H1 (cell line): ENCODE data around the gene TRAF3. TPM values are rescaled to one million over a fixed set of nuclear protein-coding genes. Genes with fewer than 3 reads are reported as not detected.

Experiments used
- ATF3 ChIP-seq: IDR thresholded peaks from 2 replicates; pipeline ENCODE4 v1.6.1; 2011; ENCODE audit warnings: low read depth, mild to moderate bottlenecking, low read length; ENCODE audit not compliant: insufficient read depth
- CHD1 ChIP-seq: IDR thresholded peaks from 2 replicates; pipeline ENCODE4 v1.6.1; 2012; ENCODE audit warnings: low read depth, low read length, improper control_type of control experiment
- EZH2 ChIP-seq: fragments of 200-600 bp; sonication (generic); IDR thresholded peaks from 2 replicates; pipeline ENCODE4 v1.7.1; 2012; ENCODE audit warnings: low read depth, mild to moderate bottlenecking, moderate library complexity, low read length, inconsistent platforms; ENCODE audit not compliant: severe bottlenecking
- KDM5A ChIP-seq: fragments of 200-600 bp; IDR thresholded peaks from 2 replicates; pipeline ENCODE4 v1.7.1; 2012; ENCODE audit warnings: mild to moderate bottlenecking, low read length, inconsistent platforms, mixed read lengths
- PHF8 ChIP-seq: fragments of 200-600 bp; sonication (generic); conservative IDR thresholded peaks from 2 replicates; pipeline ENCODE4 v1.7.1; 2012; ENCODE audit warnings: low read depth, mild to moderate bottlenecking, inconsistent platforms, low read length, moderate library complexity
- SP4 ChIP-seq: IDR thresholded peaks from 2 replicates; pipeline ENCODE4 v1.6.1; 2012; ENCODE audit warnings: low read length, inconsistent platforms
- SRF ChIP-seq: IDR thresholded peaks from 2 replicates; pipeline ENCODE4 v1.6.1; 2011; ENCODE audit warnings: mild to moderate bottlenecking, low read depth, low read length, moderate library complexity
- TAF7 ChIP-seq: optimal IDR thresholded peaks from 2 replicates; pipeline ENCODE3; 2011; ENCODE audit warnings: low read depth, mild to moderate bottlenecking, inconsistent platforms, low read length, moderate library complexity, borderline replicate concordance
- polyA plus RNA-seq, 7 experiments: library from polyadenylated mRNA; depleted of rRNA in 3 of 7; stranded (reverse) in 5 of 7; unstranded in 2 of 7; fragments of >200 nt in 5 of 7; fragments of 200-250 nt in 2 of 7; gene quantifications; 1 replicate in 5 of 7; 2 replicates in 1 of 7; 4 replicates in 1 of 7; pipeline versions ENCODE4 v1.2.1 to v1.2.3, GENCODE V29; 2011 to 2013; ENCODE audit warnings: missing spikeins in 2 of 7, mixed read lengths in 2 of 7
- total RNA-seq: library from RNA; stranded (reverse); fragmentation: NEBNext Ultra II Directional; extraction: Animal tissue kit (Norgen Biotek cat#: 25700); gene quantifications from 2 replicates; pipeline ENCODE4 v1.2.1, GENCODE V29; 2021
- TF ChIP-seq, protein P1 (sequence below): fragments of 300-600 bp; sonication (generic); IDR thresholded peaks from 2 replicates; pipeline ENCODE4 v1.7.1; 2012; ENCODE audit warnings: low read length, moderate library complexity, mild to moderate bottlenecking, inconsistent platforms; ENCODE audit not compliant: insufficient replicate concordance
- TF ChIP-seq, protein P2 (sequence below): IDR thresholded peaks from 2 replicates; pipeline ENCODE4 v1.6.1; 2012; ENCODE audit warnings: inconsistent platforms

The TRAF3 gene
- total and polyA plus RNA-seq, 2 of the 8 experiments (the other 6 are each of a cell fraction or from before 2014, with no cell fraction given), result 5.8 to 12.1 TPM

DNA sequence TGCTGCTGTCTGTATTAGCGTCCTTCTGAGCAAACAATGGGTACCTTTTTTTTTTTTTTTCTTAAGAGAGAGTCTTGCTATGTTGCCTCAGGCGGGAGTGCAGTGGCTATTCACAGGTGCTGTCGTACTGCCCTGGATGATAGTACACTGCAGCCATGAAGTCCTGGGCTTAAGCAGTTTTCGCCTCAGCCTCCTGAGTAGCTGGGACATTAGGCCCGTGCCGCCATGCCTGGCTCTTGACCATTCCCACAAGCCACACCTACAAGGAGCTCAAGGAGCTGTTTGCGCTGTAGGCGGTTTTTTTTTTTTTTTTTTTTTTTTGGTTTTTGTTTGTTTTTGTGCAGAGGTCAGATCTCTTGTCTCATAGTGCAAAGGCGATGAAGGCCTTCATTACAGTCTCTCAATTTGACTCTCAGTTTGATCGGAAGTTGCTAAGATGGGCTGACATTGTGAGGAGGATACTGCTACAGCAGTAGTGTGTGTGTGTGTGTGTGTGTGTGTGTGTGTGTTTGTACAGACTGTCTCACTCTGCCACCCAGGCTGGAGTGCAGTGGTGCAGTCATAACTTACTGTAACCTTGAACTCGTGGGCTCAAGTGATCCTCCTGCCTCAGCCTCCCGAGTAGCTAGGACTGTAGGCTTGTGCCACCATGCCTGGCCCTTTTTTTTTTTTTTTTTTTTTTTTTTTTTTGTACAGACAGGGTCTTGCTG lies 34.2 kb downstream of the TRAF3 start (continued):
- TF ChIP-seq, protein P1, sequence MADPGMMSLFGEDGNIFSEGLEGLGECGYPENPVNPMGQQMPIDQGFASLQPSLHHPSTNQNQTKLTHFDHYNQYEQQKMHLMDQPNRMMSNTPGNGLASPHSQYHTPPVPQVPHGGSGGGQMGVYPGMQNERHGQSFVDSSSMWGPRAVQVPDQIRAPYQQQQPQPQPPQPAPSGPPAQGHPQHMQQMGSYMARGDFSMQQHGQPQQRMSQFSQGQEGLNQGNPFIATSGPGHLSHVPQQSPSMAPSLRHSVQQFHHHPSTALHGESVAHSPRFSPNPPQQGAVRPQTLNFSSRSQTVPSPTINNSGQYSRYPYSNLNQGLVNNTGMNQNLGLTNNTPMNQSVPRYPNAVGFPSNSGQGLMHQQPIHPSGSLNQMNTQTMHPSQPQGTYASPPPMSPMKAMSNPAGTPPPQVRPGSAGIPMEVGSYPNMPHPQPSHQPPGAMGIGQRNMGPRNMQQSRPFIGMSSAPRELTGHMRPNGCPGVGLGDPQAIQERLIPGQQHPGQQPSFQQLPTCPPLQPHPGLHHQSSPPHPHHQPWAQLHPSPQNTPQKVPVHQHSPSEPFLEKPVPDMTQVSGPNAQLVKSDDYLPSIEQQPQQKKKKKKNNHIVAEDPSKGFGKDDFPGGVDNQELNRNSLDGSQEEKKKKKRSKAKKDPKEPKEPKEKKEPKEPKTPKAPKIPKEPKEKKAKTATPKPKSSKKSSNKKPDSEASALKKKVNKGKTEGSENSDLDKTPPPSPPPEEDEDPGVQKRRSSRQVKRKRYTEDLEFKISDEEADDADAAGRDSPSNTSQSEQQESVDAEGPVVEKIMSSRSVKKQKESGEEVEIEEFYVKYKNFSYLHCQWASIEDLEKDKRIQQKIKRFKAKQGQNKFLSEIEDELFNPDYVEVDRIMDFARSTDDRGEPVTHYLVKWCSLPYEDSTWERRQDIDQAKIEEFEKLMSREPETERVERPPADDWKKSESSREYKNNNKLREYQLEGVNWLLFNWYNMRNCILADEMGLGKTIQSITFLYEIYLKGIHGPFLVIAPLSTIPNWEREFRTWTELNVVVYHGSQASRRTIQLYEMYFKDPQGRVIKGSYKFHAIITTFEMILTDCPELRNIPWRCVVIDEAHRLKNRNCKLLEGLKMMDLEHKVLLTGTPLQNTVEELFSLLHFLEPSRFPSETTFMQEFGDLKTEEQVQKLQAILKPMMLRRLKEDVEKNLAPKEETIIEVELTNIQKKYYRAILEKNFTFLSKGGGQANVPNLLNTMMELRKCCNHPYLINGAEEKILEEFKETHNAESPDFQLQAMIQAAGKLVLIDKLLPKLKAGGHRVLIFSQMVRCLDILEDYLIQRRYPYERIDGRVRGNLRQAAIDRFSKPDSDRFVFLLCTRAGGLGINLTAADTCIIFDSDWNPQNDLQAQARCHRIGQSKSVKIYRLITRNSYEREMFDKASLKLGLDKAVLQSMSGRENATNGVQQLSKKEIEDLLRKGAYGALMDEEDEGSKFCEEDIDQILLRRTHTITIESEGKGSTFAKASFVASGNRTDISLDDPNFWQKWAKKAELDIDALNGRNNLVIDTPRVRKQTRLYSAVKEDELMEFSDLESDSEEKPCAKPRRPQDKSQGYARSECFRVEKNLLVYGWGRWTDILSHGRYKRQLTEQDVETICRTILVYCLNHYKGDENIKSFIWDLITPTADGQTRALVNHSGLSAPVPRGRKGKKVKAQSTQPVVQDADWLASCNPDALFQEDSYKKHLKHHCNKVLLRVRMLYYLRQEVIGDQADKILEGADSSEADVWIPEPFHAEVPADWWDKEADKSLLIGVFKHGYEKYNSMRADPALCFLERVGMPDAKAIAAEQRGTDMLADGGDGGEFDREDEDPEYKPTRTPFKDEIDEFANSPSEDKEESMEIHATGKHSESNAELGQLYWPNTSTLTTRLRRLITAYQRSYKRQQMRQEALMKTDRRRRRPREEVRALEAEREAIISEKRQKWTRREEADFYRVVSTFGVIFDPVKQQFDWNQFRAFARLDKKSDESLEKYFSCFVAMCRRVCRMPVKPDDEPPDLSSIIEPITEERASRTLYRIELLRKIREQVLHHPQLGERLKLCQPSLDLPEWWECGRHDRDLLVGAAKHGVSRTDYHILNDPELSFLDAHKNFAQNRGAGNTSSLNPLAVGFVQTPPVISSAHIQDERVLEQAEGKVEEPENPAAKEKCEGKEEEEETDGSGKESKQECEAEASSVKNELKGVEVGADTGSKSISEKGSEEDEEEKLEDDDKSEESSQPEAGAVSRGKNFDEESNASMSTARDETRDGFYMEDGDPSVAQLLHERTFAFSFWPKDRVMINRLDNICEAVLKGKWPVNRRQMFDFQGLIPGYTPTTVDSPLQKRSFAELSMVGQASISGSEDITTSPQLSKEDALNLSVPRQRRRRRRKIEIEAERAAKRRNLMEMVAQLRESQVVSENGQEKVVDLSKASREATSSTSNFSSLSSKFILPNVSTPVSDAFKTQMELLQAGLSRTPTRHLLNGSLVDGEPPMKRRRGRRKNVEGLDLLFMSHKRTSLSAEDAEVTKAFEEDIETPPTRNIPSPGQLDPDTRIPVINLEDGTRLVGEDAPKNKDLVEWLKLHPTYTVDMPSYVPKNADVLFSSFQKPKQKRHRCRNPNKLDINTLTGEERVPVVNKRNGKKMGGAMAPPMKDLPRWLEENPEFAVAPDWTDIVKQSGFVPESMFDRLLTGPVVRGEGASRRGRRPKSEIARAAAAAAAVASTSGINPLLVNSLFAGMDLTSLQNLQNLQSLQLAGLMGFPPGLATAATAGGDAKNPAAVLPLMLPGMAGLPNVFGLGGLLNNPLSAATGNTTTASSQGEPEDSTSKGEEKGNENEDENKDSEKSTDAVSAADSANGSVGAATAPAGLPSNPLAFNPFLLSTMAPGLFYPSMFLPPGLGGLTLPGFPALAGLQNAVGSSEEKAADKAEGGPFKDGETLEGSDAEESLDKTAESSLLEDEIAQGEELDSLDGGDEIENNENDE, result no peak
- TF ChIP-seq TAF7, result no peak
- TF ChIP-seq, protein P2, sequence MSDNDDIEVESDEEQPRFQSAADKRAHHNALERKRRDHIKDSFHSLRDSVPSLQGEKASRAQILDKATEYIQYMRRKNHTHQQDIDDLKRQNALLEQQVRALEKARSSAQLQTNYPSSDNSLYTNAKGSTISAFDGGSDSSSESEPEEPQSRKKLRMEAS, result no peak
- no peak for TF ChIP-seq SP4
- no peak for TF ChIP-seq SRF
- TF ChIP-seq PHF8, result no peak
- no peak for TF ChIP-seq KDM5A
- no peak for TF ChIP-seq CHD1
- TF ChIP-seq ATF3, result no peak
- TF ChIP-seq EZH2, result no peak
